OCI-LY1 (cell line): ENCODE data around the gene MARK3.

Experiments
- EZH2 ChIP-seq: fragments of 200-600 bp; sonication (generic), shearing (Covaris generic); IDR thresholded peaks from 2 replicates; pipeline ENCODE4 v1.8.0; 2017; ENCODE audit warnings: borderline replicate concordance, mixed run types, mild to moderate bottlenecking, antibody characterized with exemption, low read length, moderate library complexity, mixed read lengths
- TF ChIP-seq, protein P1 (sequence below): fragments of 200-600 bp; sonication (generic), shearing (Covaris generic); IDR thresholded peaks from 2 replicates; pipeline ENCODE4 v1.5.1; 2017; ENCODE audit warnings: mild to moderate bottlenecking, antibody characterized with exemption, low read length, moderate library complexity, mixed read lengths

DNA sequence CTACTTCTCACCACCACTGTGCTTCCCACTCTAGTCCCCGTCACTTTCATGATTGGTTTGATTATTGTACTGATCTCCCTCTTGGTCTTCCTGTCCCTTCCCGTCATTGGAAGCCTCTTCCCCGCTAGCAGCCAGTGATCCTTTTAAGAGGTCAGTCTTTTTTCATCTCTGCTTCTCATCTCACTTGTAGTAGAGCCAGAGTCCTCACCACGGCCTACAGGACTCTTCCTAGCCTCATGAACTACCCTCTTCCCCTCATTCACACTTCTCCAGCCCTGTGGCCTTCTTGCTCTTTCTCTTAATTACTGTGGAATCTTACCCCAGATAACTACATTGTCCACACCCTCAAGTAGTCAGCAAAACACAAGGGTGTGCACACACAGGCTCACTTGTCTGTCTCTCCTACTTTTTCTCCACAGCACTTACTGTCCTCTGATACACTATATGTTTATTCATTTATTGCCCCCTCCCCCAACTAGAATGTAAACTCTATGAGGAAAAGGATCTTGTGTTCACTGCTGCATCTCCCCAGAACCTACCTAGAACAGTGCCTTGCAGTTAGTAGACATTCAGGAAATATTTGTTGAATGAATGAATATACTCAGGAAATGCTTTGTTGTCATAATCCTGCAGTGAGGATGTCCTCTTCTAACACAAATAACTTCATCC is 71.1 kb downstream of the MARK3 start:
- TF ChIP-seq, protein P1, sequence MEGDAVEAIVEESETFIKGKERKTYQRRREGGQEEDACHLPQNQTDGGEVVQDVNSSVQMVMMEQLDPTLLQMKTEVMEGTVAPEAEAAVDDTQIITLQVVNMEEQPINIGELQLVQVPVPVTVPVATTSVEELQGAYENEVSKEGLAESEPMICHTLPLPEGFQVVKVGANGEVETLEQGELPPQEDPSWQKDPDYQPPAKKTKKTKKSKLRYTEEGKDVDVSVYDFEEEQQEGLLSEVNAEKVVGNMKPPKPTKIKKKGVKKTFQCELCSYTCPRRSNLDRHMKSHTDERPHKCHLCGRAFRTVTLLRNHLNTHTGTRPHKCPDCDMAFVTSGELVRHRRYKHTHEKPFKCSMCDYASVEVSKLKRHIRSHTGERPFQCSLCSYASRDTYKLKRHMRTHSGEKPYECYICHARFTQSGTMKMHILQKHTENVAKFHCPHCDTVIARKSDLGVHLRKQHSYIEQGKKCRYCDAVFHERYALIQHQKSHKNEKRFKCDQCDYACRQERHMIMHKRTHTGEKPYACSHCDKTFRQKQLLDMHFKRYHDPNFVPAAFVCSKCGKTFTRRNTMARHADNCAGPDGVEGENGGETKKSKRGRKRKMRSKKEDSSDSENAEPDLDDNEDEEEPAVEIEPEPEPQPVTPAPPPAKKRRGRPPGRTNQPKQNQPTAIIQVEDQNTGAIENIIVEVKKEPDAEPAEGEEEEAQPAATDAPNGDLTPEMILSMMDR = no peak
- TF ChIP-seq EZH2 = no peak
